ENCODE measurements around the gene TMTC2. TPM values are rescaled to one million over a fixed set of nuclear protein-coding genes. Genes with fewer than 3 reads are reported as not detected.

The TMTC2 gene
- total RNA-seq, 2 experiments from 2014 or later = 2.6 to 3.4 TPM

- no peaks in the 10 kb centered on the region for H3K9me3 Mint-ChIP-seq
- H3K36me3 Mint-ChIP-seq = no peaks in the 10 kb centered on the region
- H3K4me1 Mint-ChIP-seq (ENCODE audit: low read depth) = no peaks in the 10 kb centered on the region
- no peak for DNase-seq
- no peak overlapping the region for H3K4me3 Mint-ChIP-seq
- no peak overlapping the region for H3K27ac Mint-ChIP-seq
- ChIA-PET CTCF (no interaction called here), POLR2A (no interaction called here)
- no peaks in the 10 kb centered on the region for H3K27me3 Mint-ChIP-seq
- intact Hi-C loops (cut with micrococcal nuclease) = no loop called here
Observed at GRCh38 chr12:82893896-82894295, 207.2 kb downstream of the TMTC2 start.

DNA sequence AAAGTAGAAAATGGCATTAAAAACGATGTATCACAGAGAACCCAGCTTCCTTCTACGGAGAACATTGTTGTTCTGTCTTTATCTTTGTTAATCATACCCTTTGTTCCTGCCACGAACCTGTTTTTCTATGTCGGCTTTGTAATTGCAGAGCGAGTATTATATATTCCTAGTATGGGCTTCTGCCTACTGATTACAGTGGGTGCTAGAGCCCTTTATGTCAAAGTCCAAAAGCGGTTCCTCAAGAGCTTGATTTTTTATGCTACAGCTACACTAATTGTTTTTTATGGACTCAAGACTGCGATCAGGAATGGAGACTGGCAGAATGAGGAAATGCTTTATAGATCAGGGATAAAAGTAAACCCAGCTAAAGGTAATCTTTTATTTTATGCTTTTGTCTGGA lies 209.6 kb downstream of the TMTC2 start:
- H3K4me1 Mint-ChIP-seq (ENCODE audit: low read depth) = no peaks in the 10 kb centered on the region
- DNase-seq = no peak
- no peaks in the 10 kb centered on the region for H3K9me3 Mint-ChIP-seq
- H3K4me3 Mint-ChIP-seq = no peak overlapping the region
- intact Hi-C loops (cut with micrococcal nuclease) = no loop called here
- H3K36me3 Mint-ChIP-seq = no peaks in the 10 kb centered on the region
- CTCF ChIA-PET = no interaction called here
- H3K27ac Mint-ChIP-seq = no peak overlapping the region
- no peaks in the 10 kb centered on the region for H3K27me3 Mint-ChIP-seq
- POLR2A ChIA-PET = no interaction called here

- intact Hi-C loops (cut with micrococcal nuclease) = no loop called here
- Mint-ChIP-seq H3K4me1 (ENCODE audit: low read depth) (no peaks in the 10 kb centered on the region), H3K27me3 (no peaks in the 10 kb centered on the region), H3K36me3 (no peaks in the 10 kb centered on the region), H3K4me3 (no peak overlapping the region), H3K9me3 (no peaks in the 10 kb centered on the region), H3K27ac (no peak overlapping the region)
- CTCF ChIA-PET = no interaction called here
- POLR2A ChIA-PET = no interaction called here
- no peak for DNase-seq
Observed at GRCh38 chr12:82896979-82897378, 210.3 kb downstream of the TMTC2 start.

DNA sequence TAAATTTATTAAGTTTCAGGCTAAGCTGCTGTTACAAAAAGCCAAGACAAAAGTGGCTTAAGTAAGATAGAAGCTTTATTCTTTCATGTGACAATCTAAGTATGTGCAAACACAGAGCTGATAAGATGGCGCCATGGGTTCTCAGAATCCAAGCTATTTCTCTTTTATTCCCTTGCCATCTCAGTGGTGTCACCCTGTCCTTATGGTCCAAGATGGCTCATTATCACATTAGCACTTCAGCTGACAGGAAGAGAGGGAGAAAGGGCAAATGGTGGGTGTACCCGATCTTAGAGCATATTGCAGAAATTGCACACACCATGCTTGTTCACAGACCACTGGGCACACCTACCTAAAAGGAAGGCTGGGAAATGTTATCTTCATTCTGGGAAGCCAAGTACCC lies 211.7 kb downstream of the TMTC2 start:
- no peaks in the 10 kb centered on the region for H3K36me3 Mint-ChIP-seq
- no peak overlapping the region for H3K27ac Mint-ChIP-seq
- no peaks in the 10 kb centered on the region for H3K4me1 Mint-ChIP-seq (ENCODE audit: low read depth)
- intact Hi-C loops (cut with micrococcal nuclease) = no loop called here
- H3K9me3 Mint-ChIP-seq = no peaks in the 10 kb centered on the region
- POLR2A ChIA-PET = no interaction called here
- no peak overlapping the region for H3K4me3 Mint-ChIP-seq
- CTCF ChIA-PET = interaction anchor here (1.3 kb wide), 1 partner anchor 213 kb away, joined by 3 read pairs; no protein-coding TSS in a partner anchor
- no peaks in the 10 kb centered on the region for H3K27me3 Mint-ChIP-seq
- no peak for DNase-seq

- ChIA-PET POLR2A (no interaction called here), CTCF (interaction anchor here (1.1 kb wide), 1 partner anchor 219 kb away, joined by 5 read pairs; no protein-coding TSS in a partner anchor)
- Mint-ChIP-seq H3K27me3 (no peaks in the 10 kb centered on the region), H3K9me3 (no peaks in the 10 kb centered on the region), H3K4me1 (ENCODE audit: low read depth) (no peaks in the 10 kb centered on the region), H3K36me3 (no peaks in the 10 kb centered on the region), H3K4me3 (no peak overlapping the region), H3K27ac (no peak overlapping the region)
- DNase-seq = no peak
- intact Hi-C loops (cut with micrococcal nuclease) = no loop called here
Observed at GRCh38 chr12:82904219-82904790, 217.6 kb downstream of the TMTC2 start.

DNA sequence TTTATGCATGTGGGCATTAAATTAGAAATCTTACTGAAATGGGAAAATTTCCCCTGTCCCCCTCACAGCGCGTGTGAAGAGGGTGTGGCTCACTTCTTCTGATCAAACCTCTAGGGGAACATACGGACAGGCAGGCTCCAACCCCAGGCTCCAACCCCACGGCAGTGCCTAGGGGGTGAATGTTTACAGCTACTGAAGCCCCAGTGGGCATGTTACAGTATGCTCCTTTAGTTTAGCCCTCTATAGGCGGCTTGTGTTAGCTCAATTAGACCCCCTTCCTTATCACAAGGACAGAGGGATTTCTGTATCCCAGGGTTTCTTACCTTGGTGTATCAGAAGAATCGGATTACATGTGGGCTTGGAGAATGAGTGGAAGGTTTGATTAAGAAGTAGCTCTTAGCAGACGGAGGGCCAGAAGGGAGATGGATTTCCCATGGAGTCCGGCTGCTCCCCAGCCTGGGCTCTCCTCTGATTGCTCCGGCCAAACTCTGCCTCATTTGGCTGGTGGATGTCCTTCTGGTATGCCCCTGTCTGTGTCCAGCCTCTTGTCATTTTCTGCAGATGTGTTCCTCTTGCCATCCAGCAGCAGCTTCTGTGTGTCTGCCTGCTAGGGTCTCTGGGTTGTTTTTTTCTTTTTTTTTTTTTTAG lies 223.7 kb downstream of the TMTC2 start:
- Mint-ChIP-seq H3K9me3 (no peaks in the 10 kb centered on the region), H3K4me1 (ENCODE audit: low read depth) (no peaks in the 10 kb centered on the region), H3K27ac (no peak overlapping the region), H3K4me3 (no peak overlapping the region), H3K27me3 (no peaks in the 10 kb centered on the region), H3K36me3 (no peaks in the 10 kb centered on the region)
- ChIA-PET CTCF (no interaction called here), POLR2A (no interaction called here)
- intact Hi-C loops (cut with micrococcal nuclease) = no loop called here
- DNase-seq = no peak

DNA sequence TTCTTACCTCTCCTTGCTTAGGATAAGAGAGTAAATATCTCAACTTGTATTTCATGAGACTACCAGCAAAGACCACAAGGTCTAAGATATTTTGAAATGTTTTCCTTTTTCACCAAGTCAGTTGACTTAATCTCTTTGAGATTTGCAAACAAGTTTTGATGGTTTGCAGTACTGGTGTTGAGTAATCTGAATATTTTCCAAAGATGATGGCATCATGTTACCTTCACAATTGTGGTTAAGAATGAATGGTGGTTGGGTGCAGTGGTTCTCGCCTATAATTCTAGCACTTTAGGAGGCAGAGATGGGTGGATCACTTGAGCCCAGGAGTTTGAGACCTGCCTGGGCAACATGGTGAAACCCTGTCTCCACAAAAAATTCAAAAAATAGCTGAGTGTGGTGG lies 225.7 kb downstream of the TMTC2 start:
- intact Hi-C loops (cut with micrococcal nuclease) = no loop called here
- no peak for DNase-seq
- Mint-ChIP-seq H3K36me3 (no peaks in the 10 kb centered on the region), H3K27me3 (no peaks in the 10 kb centered on the region), H3K4me1 (ENCODE audit: low read depth) (no peaks in the 10 kb centered on the region), H3K4me3 (no peak overlapping the region), H3K9me3 (no peaks in the 10 kb centered on the region), H3K27ac (no peak overlapping the region)
- CTCF ChIA-PET = no interaction called here
- POLR2A ChIA-PET = no interaction called here

DNA sequence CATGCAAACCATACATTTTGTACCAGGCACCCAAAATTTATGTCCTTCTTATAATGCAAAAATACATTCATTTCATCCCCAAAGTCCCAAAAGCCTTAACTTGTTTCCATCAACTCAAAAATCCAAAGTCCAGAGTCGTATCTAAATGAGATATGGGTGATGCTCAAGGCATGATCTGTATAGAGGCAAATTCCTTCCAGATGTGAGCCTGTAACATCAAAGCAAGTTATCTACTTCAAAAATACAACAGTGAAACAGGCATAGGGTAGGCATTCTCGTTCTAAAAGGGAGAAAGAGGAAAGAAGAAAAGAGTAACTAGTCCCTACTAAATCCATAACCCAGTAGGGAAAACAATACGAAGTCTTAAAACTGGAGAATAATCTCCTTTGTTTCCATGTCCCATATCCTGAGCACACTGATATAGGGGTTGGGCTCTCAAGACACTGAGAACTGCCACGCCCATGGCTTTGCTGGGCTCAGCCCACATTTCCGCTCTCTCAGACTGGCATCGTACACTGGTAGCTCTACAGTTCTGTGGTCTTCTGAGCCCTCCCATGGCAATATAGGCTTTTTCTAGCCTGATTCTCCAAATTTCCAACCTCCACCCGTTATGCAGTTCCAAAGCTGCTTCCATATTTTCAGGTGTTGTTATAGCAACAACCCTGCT lies 232.8 kb downstream of the TMTC2 start:
- Mint-ChIP-seq H3K36me3 (no peaks in the 10 kb centered on the region), H3K9me3 (no peaks in the 10 kb centered on the region), H3K27ac (no peak overlapping the region), H3K27me3 (no peaks in the 10 kb centered on the region), H3K4me1 (ENCODE audit: low read depth) (no peaks in the 10 kb centered on the region), H3K4me3 (no peak overlapping the region)
- POLR2A ChIA-PET = no interaction called here
- CTCF ChIA-PET = no interaction called here
- intact Hi-C loops (cut with micrococcal nuclease) = no loop called here
- DNase-seq = no peak

GRCh38 chr12:82923935-82924334 lies 237.2 kb downstream of the TMTC2 start:
- Mint-ChIP-seq H3K27me3 (no peaks in the 10 kb centered on the region), H3K9me3 (no peaks in the 10 kb centered on the region), H3K4me3 (no peak overlapping the region), H3K4me1 (ENCODE audit: low read depth) (no peaks in the 10 kb centered on the region), H3K27ac (no peak overlapping the region), H3K36me3 (no peaks in the 10 kb centered on the region)
- ChIA-PET CTCF (no interaction called here), POLR2A (no interaction called here)
- intact Hi-C loops (cut with micrococcal nuclease) = no loop called here
- DNase-seq = no peak

DNA sequence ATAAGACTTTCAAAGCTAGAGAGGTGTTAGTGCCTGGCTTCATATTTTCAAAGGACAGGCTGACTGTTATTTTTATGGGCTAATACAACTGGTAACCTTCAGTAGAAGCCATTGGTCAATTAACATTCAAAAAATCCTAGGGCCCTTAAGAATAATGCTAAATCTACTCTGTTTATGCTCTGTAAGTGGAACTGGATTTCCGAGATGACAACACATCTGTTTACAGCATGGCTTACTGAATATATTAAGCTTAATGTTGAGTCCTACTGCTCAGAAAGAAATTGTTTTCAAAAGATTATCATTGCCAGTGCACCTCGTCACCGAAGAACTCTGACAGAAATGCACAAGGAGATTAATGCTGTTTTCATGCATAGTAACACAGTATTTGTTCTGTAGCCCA lies 239.9 kb downstream of the TMTC2 start:
- no peak overlapping the region for H3K27ac Mint-ChIP-seq
- ChIA-PET CTCF (no interaction called here), POLR2A (no interaction called here)
- no peaks in the 10 kb centered on the region for H3K9me3 Mint-ChIP-seq
- intact Hi-C loops (cut with micrococcal nuclease) = no loop called here
- H3K27me3 Mint-ChIP-seq = no peaks in the 10 kb centered on the region
- DNase-seq = no peak
- H3K4me3 Mint-ChIP-seq = no peak overlapping the region
- H3K36me3 Mint-ChIP-seq = no peaks in the 10 kb centered on the region
- no peaks in the 10 kb centered on the region for H3K4me1 Mint-ChIP-seq (ENCODE audit: low read depth)

DNA sequence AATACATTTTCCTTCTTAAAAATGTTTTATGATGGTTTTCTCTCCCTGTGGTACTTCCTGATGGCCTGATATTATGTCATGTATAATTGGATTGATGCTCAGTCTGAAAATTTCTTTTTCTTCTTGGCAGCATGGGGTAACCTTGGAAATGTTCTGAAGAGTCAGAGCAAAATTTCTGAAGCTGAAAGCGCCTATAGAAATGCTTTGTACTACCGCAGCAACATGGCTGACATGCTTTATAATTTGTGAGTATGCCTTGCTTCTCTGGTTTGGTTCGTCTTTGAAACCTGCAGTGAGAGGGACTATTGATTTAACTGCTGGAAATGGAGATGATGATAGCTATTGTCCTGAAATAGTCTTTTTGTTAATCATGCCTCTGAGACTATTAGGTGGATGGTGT lies 243.6 kb downstream of the TMTC2 start:
- Mint-ChIP-seq H3K4me1 (ENCODE audit: low read depth) (no peaks in the 10 kb centered on the region), H3K9me3 (no peaks in the 10 kb centered on the region), H3K36me3 (no peaks in the 10 kb centered on the region), H3K4me3 (no peak overlapping the region), H3K27me3 (no peaks in the 10 kb centered on the region), H3K27ac (no peak overlapping the region)
- DNase-seq = no peak
- ChIA-PET POLR2A (no interaction called here), CTCF (no interaction called here)
- intact Hi-C loops (cut with micrococcal nuclease) = no loop called here

DNA sequence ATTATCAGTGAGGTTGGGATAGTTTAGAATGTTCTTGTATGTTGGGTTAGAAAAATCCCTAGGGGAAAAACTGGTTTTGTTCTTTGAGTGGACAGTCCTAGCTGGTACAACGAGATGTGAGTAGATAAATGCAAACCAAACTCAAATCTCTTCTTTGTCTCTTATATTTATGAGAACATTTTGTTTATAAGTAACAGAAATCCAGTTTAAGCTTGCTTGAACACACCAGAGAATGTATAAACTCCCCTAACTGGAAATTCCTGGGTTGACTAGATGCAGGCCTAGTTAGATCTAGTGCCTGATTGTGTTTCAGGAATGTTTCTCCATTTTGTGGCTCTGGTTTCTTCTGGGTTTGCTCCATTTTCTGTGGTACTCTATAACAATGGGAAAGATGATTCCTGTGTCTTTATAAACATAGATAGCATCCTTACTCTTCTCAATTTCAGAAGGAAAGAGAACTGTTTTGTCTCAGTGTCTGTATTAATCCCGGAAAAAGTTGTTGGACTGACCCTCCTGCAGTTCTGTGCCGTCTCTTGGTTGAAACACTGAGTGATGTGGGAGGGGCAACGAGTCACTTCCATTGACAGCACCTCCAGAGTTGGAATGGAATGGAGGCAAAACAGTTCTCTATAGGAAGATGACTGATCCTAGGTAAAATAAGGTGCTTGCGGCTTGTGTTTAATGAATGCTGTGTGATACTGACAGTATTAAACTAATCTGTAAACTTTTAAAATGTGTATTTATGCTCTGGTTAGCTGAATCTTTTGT lies 244.8 kb downstream of the TMTC2 start:
- ChIA-PET CTCF (no interaction called here), POLR2A (no interaction called here)
- intact Hi-C loops (cut with micrococcal nuclease) = no loop called here
- Mint-ChIP-seq H3K4me1 (ENCODE audit: low read depth) (no peaks in the 10 kb centered on the region), H3K36me3 (no peaks in the 10 kb centered on the region), H3K9me3 (no peaks in the 10 kb centered on the region), H3K27me3 (no peaks in the 10 kb centered on the region), H3K4me3 (no peak overlapping the region), H3K27ac (no peak overlapping the region)
- no peak for DNase-seq
